ENCODE measurements around the gene TAL2. TPM values are rescaled to one million over a fixed set of nuclear protein-coding genes. Genes with fewer than 3 reads are reported as not detected.

TAL2 gene
- total RNA-seq (2014; rRNA removed; shearing (Covaris generic)), result not detected in 2 replicates

GRCh38 chr9:105662184-105663104, at the start of gene TAL2:
TAL2 (plus strand) TSS chr9:105662457; CDS start chr9:105662497, 40 bp downstream.
- DNase-seq (ENCODE audit: low spot score), result no peak

GRCh38 chr9:105621001-105621400, 41.3 kb upstream of the TAL2 start:
- no peak for DNase-seq (ENCODE audit: low spot score)

- no peak for DNase-seq (ENCODE audit: low spot score)
These were observed 37.2 kb upstream of the TAL2 start for GRCh38 chr9:105625088-105625487.

GRCh38 chr9:105632807-105633206, 29.4 kb upstream of the TAL2 start:
- DNase-seq (ENCODE audit: low spot score), result no peak

GRCh38 chr9:105633411-105633810, 28.8 kb upstream of the TAL2 start:
- DNase-seq (ENCODE audit: low spot score), result no peak

GRCh38 chr9:105636331-105636730, 25.9 kb upstream of the TAL2 start:
- DNase-seq (ENCODE audit: low spot score), result no peak

- DNase-seq (ENCODE audit: low spot score), result no peak
These were observed 24.4 kb upstream of the TAL2 start for GRCh38 chr9:105637787-105638395.

GRCh38 chr9:105639936-105640335, 22.3 kb upstream of the TAL2 start:
- DNase-seq (ENCODE audit: low spot score), result no peak

GRCh38 chr9:105643795-105644194, 18.5 kb upstream of the TAL2 start:
- DNase-seq (ENCODE audit: low spot score), result no peak

GRCh38 chr9:105646879-105647594, 15.2 kb upstream of the TAL2 start:
- no peak for DNase-seq (ENCODE audit: low spot score)

GRCh38 chr9:105647595-105648349, 14.5 kb upstream of the TAL2 start:
- peak; percentile 87 for DNase-seq (ENCODE audit: low spot score)

- no peak for DNase-seq (ENCODE audit: low spot score)
These were observed 10.5 kb upstream of the TAL2 start for GRCh38 chr9:105651806-105652205.

GRCh38 chr9:105656131-105656921, 5.9 kb upstream of the TAL2 start:
- no peak for DNase-seq (ENCODE audit: low spot score)

- no peak for DNase-seq (ENCODE audit: low spot score)
These were observed 3.9 kb upstream of the TAL2 start for GRCh38 chr9:105658351-105658750.

- no peak for DNase-seq (ENCODE audit: low spot score)
These were observed 1.2 kb upstream of the TAL2 start for GRCh38 chr9:105661011-105661410.

GRCh38 chr9:105663914-105664313, 1.7 kb downstream of the TAL2 start:
- no peak for DNase-seq (ENCODE audit: low spot score)

GRCh38 chr9:105667867-105668266, 5.6 kb downstream of the TAL2 start:
- DNase-seq (ENCODE audit: low spot score), result no peak

GRCh38 chr9:105670315-105670714, 8.1 kb downstream of the TAL2 start:
- DNase-seq (ENCODE audit: low spot score), result no peak

GRCh38 chr9:105670775-105671174, 8.5 kb downstream of the TAL2 start:
- DNase-seq (ENCODE audit: low spot score), result no peak

GRCh38 chr9:105672711-105673234, 10.5 kb downstream of the TAL2 start:
- DNase-seq (ENCODE audit: low spot score), result peak; percentile 28
